Uterus (tissue), 4 donors: ENCODE measurements around the gene FBXO11. TPM values are rescaled to one million over a fixed set of nuclear protein-coding genes. Genes with fewer than 3 reads are reported as not detected.

Experiments used
- DNase-seq, 2 donors: peaks; one replicate each; pipeline ENCODE4 v3.0.0-alpha.2; 2019 to 2020
- H3K27ac ChIP-seq, 2 donors: fragments of 200-600 bp; sonication (generic); 1 replicate in 1 of 2; 2 replicates in 1 of 2; pipeline ENCODE4 v1.5.1; 2016 to 2018
- H3K27me3 ChIP-seq, 2 donors: fragments of 200-600 bp; sonication (generic); one replicate each; pipeline ENCODE4 v1.5.1; 2018 to 2019; ENCODE audit warnings: control low read depth in 1 of 2
- H3K36me3 ChIP-seq, 2 donors: fragments of 200-600 bp; sonication (generic); one replicate each; pipeline ENCODE4 v1.5.1; 2019; ENCODE audit warnings: control low read depth in 1 of 2
- H3K4me1 ChIP-seq, 2 donors: fragments of 200-600 bp; sonication (generic); one replicate each; pipeline ENCODE4 v1.5.1; 2018 to 2019; ENCODE audit warnings: control low read depth in 1 of 2
- H3K4me3 ChIP-seq, 2 donors: fragments of 200-600 bp; sonication (generic); 1 replicate in 1 of 2; 2 replicates in 1 of 2; pipeline ENCODE4 v1.5.1; 2018 to 2019; ENCODE audit warnings: mild to moderate bottlenecking in 1 of 2
- H3K9me3 ChIP-seq, 2 donors: fragments of 200-600 bp; sonication (generic); one replicate each; pipeline ENCODE4 v1.5.1; 2019; ENCODE audit warnings: control low read depth in 1 of 2
- CTCF ChIP-seq, 4 experiments: fragments of 200-600 bp in 2 of 4; fragments of 450-650 bp in 2 of 4; sonication (generic) in 2 of 4; IDR thresholded peaks; one replicate each; pipeline ENCODE4 v1.5.1; 2016 to 2019; ENCODE audit warnings: antibody characterized with exemption in 4 of 4, mild to moderate bottlenecking in 2 of 4, moderate library complexity in 1 of 4
- POLR2A ChIP-seq, 2 donors: fragments of 450-650 bp; IDR thresholded peaks; one replicate each; pipeline ENCODE4 v1.6.1; 2016; ENCODE audit warnings: antibody characterized with exemption in 2 of 2, mild to moderate bottlenecking in 1 of 2, moderate library complexity in 1 of 2
- intact Hi-C: fragments of 100-400 bp; cut with DNase I; formaldehyde crosslinking; loops from one replicate; pipeline ENCODE4 v1.15.1; 2023; ENCODE audit warnings: low total_unique reads
- total RNA-seq, 4 donors: library from RNA; depleted of rRNA in 3 of 4; stranded (reverse); fragments of >200 nt in 3 of 4; gene quantifications; one replicate each; pipeline versions ENCODE4 v1.1.0 to v1.2.4, GENCODE V29; 2014 to 2023
- donor health status: DM: yes; HTN: yes; CAD: no.

The FBXO11 gene
- total RNA-seq, 4 donors from 2014 or later, result 27.4 to 140 (median 67.3) TPM

- H3K27ac ChIP-seq, result no peak overlapping the region
- H3K27me3 ChIP-seq, result no peaks in the 10 kb centered on the region
- intact Hi-C loops, result no loop called here
- no peaks in the 10 kb centered on the region for H3K36me3 ChIP-seq
- peaks cover 0 to 3% of the 10 kb centered on the region in 2 donors for H3K9me3 ChIP-seq
- no peak overlapping the region for H3K4me3 ChIP-seq
- TF ChIP-seq CTCF (IDR thresholded peaks at IDR 0.05) (no peak), POLR2A (IDR thresholded peaks at IDR 0.05) (no peak)
- no peak for DNase-seq
- no peaks in the 10 kb centered on the region for H3K4me1 ChIP-seq
These were observed 134.0 kb downstream of the FBXO11 start for GRCh38 chr2:47772343-47772742.

- Histone ChIP-seq H3K4me1 (no peaks in the 10 kb centered on the region), H3K27ac (peak overlapping the region in 1 of 2 donors; percentile 19), H3K4me3 (no peak overlapping the region), H3K27me3 (no peaks in the 10 kb centered on the region), H3K36me3 (no peaks in the 10 kb centered on the region), H3K9me3 (peaks cover 0 to 3% of the 10 kb centered on the region in 2 donors)
- intact Hi-C loops, result no loop called here
- peak in 1 of 2 donors; percentile 75 for DNase-seq
- TF ChIP-seq POLR2A (IDR thresholded peaks at IDR 0.05) (no peak), CTCF (IDR thresholded peaks at IDR 0.05) (no peak)
These were observed 135.1 kb downstream of the FBXO11 start for GRCh38 chr2:47771211-47771610.

GRCh38 chr2:47769318-47769717, 137.0 kb downstream of the FBXO11 start:
- no peaks in the 10 kb centered on the region for H3K27me3 ChIP-seq
- intact Hi-C loops, result loop anchor here (5.0 kb wide), 1 partner anchor 332 kb away; no protein-coding TSS in a partner anchor
- H3K9me3 ChIP-seq, result peaks cover 0 to 3% of the 10 kb centered on the region in 2 donors
- no peaks in the 10 kb centered on the region for H3K4me1 ChIP-seq
- TF ChIP-seq POLR2A (IDR thresholded peaks at IDR 0.05), result no peak
- TF ChIP-seq CTCF (IDR thresholded peaks at IDR 0.05), result no peak
- H3K27ac ChIP-seq, result no peak overlapping the region
- H3K4me3 ChIP-seq, result no peak overlapping the region
- DNase-seq, result no peak
- H3K36me3 ChIP-seq, result no peaks in the 10 kb centered on the region

- no peaks in the 10 kb centered on the region for H3K4me1 ChIP-seq
- no peak overlapping the region for H3K27ac ChIP-seq
- TF ChIP-seq POLR2A (IDR thresholded peaks at IDR 0.05) (no peak), CTCF (IDR thresholded peaks at IDR 0.05) (peak; percentile 93 to 99 (median 95))
- H3K4me3 ChIP-seq, result no peak overlapping the region
- intact Hi-C loops, result loop anchor here (5.0 kb wide), 1 partner anchor 331 kb away; no protein-coding TSS in a partner anchor
- no peaks in the 10 kb centered on the region for H3K36me3 ChIP-seq
- H3K9me3 ChIP-seq, result peaks cover 0 to 3% of the 10 kb centered on the region in 2 donors
- DNase-seq, result peak; percentile 58 to 71
- no peaks in the 10 kb centered on the region for H3K27me3 ChIP-seq
These were observed 138.3 kb downstream of the FBXO11 start for GRCh38 chr2:47767880-47768609.

GRCh38 chr2:47767497-47767844, 138.8 kb downstream of the FBXO11 start:
- Histone ChIP-seq H3K36me3 (no peaks in the 10 kb centered on the region), H3K27me3 (no peaks in the 10 kb centered on the region), H3K9me3 (peaks cover 0 to 3% of the 10 kb centered on the region in 2 donors), H3K4me3 (no peak overlapping the region), H3K27ac (no peak overlapping the region), H3K4me1 (no peaks in the 10 kb centered on the region)
- TF ChIP-seq POLR2A (IDR thresholded peaks at IDR 0.05) (no peak), CTCF (IDR thresholded peaks at IDR 0.05) (no peak)
- DNase-seq, result no peak
- intact Hi-C loops, result loop anchor here (5.0 kb wide), 1 partner anchor 330 kb away; no protein-coding TSS in a partner anchor
